GM21381 (cell line): ENCODE results near the gene TFAP2D.

ENCODE experiments used
- ATAC-seq: cut with Tn5 transposase; IDR thresholded peaks from one replicate; pipeline ENCODE4 v1.9.1; 2021; ENCODE audit warnings: mild to moderate bottlenecking, moderate library complexity; ENCODE audit not compliant: unreplicated experiment

Gene TFAP2D

GRCh38 chr6:50718566-50718965 lies 5.2 kb downstream of the TFAP2D start:
- no peak for ATAC-seq

DNA sequence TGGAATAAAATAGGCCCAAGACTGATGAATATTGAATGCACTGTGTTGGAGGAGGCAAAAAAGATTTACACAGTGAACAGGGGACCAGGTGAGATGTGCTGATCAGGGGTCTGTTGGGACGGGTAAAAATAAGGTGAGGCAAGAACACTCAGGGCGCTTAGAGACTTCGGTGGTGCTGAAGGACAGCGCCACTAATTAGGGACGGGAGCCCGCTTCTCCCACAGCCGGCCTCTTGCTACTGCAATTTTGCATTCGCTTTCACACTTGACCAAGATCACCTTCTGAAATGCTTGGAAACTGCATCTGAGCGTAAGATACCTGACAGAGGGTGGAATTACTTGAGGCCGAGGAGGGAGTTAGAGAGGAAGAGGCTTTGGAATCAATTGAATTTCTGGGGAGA lies 7.3 kb downstream of the TFAP2D start:
- ATAC-seq, result no peak

- no peak for ATAC-seq
Measured at GRCh38 chr6:50721978-50722377, 8.7 kb downstream of the TFAP2D start.

GRCh38 chr6:50722829-50723554 lies 9.7 kb downstream of the TFAP2D start:
- ATAC-seq, result no peak

DNA sequence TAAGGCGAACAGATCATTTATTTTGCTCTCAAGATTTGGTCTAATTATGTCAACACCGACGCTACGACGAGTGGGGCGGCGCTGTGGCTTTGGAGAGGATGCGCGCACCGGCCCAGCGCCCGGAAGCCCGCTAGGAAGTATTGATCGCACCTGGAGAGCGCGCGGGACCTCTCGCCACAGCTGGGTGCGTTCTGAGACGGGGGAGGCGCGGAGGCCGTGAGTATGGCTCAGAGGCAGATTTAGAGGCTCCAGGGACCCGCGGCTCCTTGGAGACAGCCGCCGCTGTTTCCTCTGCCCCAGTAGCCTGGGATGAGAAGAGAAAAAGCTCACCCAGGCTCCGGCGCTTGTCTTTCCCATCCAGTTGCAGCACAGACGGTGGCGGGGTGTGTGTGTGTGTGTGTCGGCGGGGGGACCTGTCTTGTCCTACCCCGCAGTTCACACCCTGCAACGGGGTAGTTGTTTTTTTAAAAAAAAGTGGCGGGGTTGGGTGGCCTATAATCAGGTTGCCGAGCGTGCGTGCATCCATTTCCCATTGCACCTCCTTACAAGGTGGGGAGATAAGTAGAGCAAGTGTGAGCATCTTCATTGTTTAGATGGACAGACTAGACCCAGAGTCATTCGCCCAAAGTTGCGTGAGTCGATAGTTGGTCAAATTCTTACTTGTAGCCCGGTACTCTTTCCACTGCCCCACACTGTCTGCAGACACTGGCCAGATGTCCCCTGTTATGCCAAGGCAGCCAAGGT lies 11.2 kb downstream of the TFAP2D start:
- ATAC-seq, result no peak

DNA sequence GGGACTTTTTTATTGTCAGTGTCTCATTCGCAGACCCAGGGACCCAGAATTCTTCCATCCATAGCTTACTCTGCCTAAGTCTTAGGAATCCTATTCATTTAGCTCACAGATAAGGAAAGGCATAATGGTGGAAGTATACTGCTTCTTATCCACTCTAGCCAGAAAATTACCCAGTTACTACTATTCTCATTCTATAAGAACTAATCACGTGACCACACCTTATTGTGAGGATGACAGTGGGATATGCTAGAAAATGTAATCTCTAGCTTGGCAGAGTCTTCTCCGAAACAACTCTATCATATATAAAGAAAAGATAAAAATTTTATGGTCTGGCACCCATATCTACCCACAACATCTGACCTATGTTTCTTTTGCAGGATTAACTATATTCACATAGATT lies 21.2 kb downstream of the TFAP2D start:
- no peak for ATAC-seq

DNA sequence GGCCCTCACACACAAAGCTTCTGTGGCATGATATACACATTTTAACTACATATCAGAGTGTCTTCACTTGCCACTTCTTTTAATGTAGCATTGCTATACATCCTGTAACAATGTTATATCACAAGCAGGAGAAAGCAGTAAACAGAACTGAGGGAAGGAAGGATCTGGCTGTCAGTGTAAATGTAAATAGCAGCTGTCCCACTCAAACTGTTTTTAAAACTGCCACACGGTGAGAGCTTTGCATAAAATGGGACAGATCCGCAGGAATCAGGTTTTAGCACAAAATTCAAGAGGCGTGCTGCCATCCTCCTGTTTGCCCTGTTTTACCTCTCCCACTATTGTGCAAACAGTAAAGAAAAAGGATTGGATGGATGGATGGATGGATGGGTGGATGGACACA lies 28.8 kb downstream of the TFAP2D start:
- ATAC-seq, result no peak

DNA sequence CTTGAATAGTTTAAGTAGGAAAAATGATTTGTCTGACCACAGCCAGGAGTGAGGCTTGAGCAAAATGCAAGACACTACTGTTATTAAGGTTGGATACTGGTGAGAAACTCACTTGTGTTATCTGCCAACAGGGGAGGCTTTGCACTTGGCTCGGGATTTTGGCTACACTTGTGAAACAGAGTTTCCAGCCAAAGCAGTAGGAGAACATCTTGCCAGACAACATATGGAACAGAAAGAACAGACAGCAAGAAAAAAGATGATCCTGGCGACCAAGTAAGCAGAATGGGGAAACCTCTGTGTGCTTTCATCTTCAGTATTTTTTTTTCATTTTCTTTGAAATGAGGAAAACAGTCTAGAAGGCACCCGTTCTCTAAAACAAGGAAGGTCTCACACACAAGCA lies 31.6 kb downstream of the TFAP2D start:
- no peak for ATAC-seq

DNA sequence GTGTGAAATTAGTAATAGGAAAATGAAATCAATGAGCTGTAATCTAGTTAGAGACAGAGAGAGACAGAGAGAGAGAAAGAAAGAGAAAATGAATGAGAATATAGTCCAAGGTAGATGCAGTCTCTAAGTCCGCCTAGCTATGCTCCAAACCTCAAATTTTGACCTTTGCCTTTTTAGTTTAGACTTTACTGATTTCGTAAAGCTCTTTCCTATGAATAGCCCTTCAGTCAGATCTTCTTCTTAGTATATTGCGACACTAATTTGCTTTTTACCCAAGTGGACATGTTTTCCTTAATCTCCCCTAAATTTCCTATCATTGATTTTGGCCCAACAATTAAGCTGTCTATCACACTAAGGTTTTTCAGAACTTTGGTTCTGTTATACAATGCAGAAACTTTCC lies 49.5 kb downstream of the TFAP2D start:
- ATAC-seq, result no peak

GRCh38 chr6:50778696-50779095 lies 65.4 kb downstream of the TFAP2D start:
- ATAC-seq, result no peak

GRCh38 chr6:50780382-50780781 lies 67.1 kb downstream of the TFAP2D start:
- ATAC-seq, result no peak

- ATAC-seq, result no peak
Measured at GRCh38 chr6:50785921-50786320, 72.6 kb downstream of the TFAP2D start.

- ATAC-seq, result no peak
Measured at GRCh38 chr6:50791900-50792508, 78.7 kb downstream of the TFAP2D start.

DNA sequence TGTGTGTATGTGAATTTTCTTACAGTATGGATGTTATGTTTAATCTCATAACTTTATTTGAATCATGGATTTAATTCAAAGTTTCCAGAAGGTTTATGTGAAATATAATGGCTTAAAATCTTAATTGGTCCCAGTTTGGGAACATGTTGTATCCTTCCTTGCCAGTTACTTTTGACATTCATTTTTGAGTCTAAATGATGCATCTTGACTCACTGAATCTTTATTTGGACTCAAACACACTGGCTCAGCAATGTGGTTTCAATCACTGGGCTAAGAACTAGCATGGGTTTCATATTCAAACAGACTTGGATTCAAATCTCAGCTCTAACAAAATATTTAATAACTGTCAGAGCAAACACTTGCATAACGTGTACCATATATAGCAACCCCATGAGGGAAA lies 79.4 kb downstream of the TFAP2D start:
- no peak for ATAC-seq

DNA sequence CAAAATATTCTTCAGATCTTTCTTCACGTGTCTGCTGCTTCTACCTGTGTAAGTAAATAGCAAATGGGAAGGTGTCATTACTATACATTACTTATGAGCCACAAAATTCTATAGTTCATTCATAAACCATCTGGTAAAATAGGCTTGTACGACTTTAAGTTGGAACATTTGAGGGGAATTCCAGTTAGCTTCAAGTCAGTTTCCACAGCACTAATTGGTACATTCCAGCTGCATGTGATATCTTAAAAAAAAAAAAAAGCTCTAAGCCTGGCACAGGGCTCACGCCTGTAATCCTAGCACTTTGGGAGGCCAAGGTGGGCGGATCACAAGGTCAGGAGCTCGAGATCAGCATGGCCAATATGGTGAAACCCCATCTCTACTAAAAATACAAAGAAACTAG lies 82.2 kb downstream of the TFAP2D start:
- no peak for ATAC-seq

DNA sequence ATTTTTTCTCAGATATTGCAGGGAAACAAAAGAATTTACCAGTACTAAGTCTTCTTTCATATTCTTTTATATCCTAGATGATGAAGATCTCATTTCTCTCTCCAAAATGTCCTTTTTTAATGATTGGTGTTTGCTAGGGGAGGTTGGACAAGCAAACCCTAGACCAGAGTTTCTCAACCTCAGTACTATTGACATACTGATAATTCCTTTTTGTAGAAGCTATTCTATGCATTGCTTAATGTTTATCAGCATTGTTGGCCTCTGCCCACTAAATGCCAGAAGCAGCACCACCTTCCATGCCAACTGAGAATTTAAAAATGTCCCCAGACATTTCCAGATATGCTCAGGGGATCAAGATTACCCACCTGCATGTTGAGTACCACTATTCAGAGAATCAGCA lies 91.0 kb downstream of the TFAP2D start:
- ATAC-seq, result no peak

GRCh38 chr6:50807035-50807434 lies 93.7 kb downstream of the TFAP2D start:
- ATAC-seq, result no peak

GRCh38 chr6:50815436-50816114 lies 102.2 kb downstream of the TFAP2D start:
- ATAC-seq, result peak; percentile 39

- ATAC-seq, result peak; percentile 66
Measured at GRCh38 chr6:50816115-50816675, 102.9 kb downstream of the TFAP2D start.

- no peak for ATAC-seq
Measured at GRCh38 chr6:50816947-50817645, 103.8 kb downstream of the TFAP2D start.

DNA sequence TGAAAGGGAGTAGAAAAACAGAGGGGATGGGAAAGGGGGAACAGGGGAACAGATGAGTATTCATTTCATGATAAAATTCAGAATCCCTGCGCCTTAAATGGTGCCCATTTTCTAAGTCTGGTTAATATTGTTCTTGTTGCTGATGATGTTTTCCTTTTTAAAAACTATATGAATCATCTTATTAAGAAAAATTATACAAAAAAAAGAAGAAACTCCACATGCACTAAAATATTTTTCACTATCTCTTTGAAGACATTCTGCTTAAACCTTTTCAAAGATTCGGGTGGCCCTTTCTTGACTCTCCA lies 104.3 kb downstream of the TFAP2D start:
- ATAC-seq, result no peak
